Body of pancreas (tissue), 4 donors: Measurements from ENCODE around the gene PRRT1.

ENCODE experiments used
- POLR2A ChIP-seq, 3 donors: fragments of 450-650 bp; IDR thresholded peaks; one replicate each; pipeline ENCODE4 v1.6.1; 2016; ENCODE audit warnings: antibody characterized with exemption in 3 of 3, mild to moderate bottlenecking in 2 of 3
- TF ChIP-seq, protein P1 (sequence below), 7 experiments: fragments of 450-650 bp in 4 of 7; fragments of 200-600 bp in 3 of 7; sonication (generic) in 3 of 7; IDR thresholded peaks; one replicate each; pipeline ENCODE4 v1.5.1; 2016 to 2019; ENCODE audit warnings: antibody characterized with exemption in 7 of 7

DNA sequence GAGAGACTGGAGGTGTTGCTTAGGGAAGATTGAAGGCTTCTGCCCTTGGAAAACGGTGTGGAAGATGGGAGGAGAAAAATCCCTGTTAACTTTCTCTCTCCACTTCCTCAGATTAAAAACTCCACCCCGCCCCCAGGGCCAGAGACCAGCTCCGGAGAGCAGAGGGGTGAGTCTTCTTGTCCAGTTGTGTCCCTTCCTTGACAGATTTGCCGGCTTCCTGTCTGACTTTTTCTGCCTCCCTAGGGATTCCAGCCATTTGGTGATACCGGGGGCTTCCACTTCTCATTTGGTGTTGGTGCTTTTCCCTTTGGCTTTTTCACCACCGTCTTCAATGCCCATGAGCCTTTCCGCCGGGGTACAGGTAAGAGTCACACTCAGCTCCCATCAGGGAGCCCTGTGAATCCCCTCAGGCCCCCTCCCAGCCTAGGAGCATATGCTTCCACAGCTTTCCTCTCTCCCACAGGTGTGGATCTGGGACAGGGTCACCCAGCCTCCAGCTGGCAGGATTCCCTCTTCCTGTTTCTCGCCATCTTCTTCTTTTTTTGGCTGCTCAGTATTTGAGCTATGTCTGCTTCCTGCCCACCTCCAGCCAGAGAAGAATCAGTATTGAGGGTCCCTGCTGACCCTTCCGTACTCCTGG lies 28.1 kb upstream of the PRRT1 start:
- TF ChIP-seq, protein P1, sequence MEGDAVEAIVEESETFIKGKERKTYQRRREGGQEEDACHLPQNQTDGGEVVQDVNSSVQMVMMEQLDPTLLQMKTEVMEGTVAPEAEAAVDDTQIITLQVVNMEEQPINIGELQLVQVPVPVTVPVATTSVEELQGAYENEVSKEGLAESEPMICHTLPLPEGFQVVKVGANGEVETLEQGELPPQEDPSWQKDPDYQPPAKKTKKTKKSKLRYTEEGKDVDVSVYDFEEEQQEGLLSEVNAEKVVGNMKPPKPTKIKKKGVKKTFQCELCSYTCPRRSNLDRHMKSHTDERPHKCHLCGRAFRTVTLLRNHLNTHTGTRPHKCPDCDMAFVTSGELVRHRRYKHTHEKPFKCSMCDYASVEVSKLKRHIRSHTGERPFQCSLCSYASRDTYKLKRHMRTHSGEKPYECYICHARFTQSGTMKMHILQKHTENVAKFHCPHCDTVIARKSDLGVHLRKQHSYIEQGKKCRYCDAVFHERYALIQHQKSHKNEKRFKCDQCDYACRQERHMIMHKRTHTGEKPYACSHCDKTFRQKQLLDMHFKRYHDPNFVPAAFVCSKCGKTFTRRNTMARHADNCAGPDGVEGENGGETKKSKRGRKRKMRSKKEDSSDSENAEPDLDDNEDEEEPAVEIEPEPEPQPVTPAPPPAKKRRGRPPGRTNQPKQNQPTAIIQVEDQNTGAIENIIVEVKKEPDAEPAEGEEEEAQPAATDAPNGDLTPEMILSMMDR (IDR thresholded peaks at IDR 0.05) = no peak
- TF ChIP-seq POLR2A (IDR thresholded peaks at IDR 0.05) = no peak
